NCI-H82 (cell line): ENCODE measurements around the gene KMT2B.
"Not testable (repeated sequence)": the region's sequence is repeated elsewhere in the genome, so short reads cannot be mapped to it uniquely, and the experiment has no call there.

ENCODE experiments used
- DNase-seq: peaks from one replicate; lab custom pipeline; 2025; lab: John Stamatoyannopoulos, UW

The KMT2B gene, protein sequence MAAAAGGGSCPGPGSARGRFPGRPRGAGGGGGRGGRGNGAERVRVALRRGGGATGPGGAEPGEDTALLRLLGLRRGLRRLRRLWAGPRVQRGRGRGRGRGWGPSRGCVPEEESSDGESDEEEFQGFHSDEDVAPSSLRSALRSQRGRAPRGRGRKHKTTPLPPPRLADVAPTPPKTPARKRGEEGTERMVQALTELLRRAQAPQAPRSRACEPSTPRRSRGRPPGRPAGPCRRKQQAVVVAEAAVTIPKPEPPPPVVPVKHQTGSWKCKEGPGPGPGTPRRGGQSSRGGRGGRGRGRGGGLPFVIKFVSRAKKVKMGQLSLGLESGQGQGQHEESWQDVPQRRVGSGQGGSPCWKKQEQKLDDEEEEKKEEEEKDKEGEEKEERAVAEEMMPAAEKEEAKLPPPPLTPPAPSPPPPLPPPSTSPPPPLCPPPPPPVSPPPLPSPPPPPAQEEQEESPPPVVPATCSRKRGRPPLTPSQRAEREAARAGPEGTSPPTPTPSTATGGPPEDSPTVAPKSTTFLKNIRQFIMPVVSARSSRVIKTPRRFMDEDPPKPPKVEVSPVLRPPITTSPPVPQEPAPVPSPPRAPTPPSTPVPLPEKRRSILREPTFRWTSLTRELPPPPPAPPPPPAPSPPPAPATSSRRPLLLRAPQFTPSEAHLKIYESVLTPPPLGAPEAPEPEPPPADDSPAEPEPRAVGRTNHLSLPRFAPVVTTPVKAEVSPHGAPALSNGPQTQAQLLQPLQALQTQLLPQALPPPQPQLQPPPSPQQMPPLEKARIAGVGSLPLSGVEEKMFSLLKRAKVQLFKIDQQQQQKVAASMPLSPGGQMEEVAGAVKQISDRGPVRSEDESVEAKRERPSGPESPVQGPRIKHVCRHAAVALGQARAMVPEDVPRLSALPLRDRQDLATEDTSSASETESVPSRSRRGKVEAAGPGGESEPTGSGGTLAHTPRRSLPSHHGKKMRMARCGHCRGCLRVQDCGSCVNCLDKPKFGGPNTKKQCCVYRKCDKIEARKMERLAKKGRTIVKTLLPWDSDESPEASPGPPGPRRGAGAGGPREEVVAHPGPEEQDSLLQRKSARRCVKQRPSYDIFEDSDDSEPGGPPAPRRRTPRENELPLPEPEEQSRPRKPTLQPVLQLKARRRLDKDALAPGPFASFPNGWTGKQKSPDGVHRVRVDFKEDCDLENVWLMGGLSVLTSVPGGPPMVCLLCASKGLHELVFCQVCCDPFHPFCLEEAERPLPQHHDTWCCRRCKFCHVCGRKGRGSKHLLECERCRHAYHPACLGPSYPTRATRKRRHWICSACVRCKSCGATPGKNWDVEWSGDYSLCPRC (N-terminal part only)

DNA sequence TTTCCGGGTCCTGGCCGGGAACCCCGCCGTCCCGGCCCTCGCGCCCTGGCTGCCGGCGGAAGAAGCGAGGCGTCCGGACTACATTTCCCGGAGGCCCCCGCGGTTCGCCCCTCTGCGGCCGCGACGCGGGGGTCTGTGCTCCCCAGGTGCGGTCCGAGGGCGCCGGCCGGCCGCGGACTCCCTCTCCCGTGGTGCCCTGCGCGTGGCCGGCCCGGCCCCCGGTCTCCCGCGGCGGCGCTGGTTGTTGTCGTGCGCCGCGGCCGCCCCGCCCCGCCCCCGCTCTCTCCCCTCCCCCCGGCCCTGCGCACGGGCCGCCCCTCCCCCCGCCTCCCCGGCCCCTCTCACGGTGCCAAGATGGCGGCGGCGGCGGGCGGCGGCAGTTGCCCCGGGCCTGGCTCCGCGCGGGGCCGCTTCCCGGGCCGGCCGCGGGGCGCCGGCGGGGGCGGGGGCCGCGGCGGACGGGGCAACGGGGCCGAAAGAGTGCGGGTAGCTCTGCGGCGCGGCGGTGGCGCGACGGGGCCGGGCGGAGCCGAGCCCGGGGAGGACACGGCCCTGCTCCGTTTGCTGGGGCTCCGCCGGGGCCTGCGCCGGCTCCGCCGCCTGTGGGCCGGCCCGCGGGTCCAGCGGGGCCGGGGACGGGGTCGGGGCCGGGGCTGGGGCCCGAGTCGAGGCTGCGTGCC, at the start of gene KMT2B:
TSS of gene KMT2B (plus strand) at position 339 of the 680 bp plus-strand sequence. CDS start at position 355, 16 bp downstream.
- no peak for DNase-seq

DNA sequence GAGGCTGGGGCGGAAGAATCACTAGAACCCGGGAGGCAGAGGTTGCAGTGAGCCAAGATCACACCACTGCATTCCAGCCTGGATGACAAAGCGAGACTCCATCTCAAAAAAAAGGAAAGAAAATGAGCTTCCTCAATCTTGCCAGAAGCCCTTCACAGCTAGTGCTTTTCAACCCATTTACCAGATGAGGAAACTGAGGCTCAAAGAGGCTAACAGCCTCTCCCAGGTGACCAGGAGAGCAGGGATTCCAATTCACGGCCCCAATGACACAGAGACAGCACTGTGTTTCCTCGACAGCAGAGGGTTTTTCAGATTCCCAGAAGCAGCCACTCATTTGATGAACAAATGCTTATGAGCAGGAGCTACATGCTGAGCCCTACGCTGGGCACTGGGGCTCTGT, 48.2 kb upstream of the KMT2B start:
- DNase-seq = no peak

DNA sequence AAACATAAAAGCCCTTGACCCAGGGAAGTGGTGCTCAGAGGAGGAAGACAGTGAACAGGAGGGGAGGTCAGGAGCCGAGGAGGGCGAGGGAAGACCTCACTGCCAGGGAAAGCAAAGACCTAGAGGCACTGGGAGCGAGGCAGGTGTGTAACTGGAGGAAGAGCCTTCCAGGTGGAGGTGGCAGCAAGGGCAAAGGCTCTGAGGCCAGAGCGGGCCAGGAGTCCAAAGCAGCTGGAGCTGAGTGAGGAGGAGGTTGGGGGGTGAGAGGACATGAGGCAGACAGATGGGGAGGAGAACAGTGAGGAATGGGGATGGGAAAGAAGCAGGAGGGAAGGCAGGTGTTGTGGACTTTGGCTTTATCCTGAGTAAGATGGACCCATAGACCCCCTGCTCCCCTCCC, 47.8 kb upstream of the KMT2B start:
- no peak for DNase-seq

DNA sequence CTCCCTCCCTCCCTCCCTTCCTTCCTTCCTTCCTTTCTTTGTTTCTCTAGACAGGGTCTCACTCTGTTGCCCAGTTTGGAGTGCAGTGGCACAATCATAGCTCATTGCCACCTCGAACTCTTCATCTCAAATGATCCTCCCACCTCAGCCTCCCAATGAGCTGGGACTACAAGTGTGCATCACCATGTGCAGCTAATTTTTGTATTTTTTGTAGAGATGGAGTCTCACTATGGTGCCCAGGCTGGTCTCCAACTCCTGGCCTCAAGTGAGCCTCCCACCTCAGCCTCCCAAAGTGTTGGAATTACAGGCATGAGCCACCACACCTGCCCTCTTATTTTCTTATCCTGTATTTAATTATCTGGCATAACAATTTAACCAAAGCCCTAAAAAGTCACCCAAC, 47.1 kb upstream of the KMT2B start:
- no peak for DNase-seq

DNA sequence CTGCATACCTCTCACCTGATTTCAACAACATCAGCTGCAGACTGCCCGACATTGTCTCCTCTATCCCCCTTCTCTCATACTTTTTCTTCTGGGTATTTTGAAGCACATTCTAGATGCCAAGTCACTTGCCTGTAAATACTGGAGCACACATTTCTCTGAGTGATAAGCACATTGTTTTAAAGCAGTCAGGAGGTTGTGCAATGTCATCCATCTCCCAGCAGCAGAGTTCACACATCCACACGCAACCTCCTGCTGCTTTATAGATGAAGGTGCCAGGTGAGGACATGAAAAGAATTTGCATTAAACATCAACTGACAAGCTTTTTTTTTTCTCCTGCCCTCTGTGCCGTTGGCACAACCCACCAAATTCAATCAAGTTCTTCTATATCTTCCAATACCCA, 46.0 kb upstream of the KMT2B start:
- DNase-seq = no peak

DNA sequence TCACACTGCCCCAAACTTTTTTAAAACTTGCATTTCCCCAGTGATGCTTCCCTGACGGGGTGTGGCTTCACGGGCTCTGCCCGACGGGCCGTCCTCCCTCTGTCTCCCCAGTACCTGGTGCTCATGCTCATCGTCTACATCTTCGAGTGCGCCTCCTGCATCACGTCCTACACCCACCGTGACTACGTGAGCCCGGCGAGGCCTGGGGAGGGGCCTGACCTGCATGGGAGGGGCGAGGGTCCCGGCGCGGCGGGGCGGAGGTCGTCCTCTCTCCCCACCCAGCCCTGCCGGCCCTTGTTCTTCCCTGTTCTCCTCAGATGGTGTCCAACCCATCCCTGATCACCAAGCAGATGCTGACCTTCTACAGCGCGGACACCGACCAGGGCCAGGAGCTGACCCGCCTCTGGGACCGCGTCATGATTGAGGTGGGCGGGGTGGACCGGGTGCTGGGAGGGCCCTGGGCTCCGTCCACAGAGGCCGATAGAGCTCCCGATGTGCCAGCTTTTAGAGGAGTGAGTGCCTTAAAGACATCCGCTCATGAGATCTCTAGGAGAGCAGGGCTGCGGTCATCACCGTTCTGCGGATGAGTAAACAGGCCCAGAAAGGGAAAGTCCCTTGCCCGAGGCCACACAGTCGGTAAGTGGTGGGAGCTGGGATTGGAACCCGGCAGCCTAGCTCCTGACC, 44.5 kb upstream of the KMT2B start:
- peak; percentile 52 for DNase-seq

DNA sequence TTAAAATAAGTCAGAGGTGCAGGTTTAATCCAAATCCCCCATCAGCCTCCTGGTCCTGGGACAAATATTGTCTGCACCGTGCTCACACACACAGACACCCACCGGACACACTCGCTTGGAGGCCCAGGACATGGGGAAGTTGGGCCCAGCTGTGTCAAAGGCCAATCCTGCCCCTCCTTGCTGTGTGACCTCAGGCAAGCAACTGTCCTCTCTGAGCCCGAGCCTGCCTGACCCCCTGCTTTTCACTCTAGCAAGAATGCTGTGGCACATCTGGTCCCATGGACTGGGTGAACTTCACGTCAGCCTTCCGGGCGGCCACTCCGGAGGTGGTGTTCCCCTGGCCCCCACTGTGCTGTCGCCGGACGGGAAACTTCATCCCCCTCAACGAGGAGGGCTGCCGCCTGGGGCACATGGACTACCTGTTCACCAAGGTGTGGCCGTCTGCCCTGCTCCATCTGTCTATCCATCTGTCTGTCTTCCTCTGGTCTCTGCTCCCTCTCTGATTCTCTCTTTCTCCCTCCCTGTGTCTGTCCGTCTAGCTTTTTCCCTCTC, 42.1 kb upstream of the KMT2B start:
- no peak for DNase-seq

DNA sequence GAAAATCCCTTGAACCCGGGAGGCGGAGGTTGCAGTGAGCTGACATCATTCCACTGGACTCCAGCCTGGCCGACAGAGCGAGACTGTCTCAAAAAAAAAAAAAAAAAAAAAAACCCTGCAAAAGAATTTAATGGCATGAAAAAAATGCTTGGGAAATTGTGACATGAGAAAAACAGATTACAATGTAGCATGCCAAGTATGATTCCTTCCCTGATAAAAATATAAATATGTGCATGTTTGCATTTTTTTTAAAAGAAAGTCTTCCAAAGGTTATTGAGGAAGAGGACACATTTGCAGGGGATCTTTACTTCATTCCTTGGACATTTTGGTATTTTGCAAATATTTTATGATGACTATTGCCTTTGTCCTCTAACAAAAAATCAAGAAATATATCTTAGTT, 28.0 kb upstream of the KMT2B start:
- no peak for DNase-seq

DNA sequence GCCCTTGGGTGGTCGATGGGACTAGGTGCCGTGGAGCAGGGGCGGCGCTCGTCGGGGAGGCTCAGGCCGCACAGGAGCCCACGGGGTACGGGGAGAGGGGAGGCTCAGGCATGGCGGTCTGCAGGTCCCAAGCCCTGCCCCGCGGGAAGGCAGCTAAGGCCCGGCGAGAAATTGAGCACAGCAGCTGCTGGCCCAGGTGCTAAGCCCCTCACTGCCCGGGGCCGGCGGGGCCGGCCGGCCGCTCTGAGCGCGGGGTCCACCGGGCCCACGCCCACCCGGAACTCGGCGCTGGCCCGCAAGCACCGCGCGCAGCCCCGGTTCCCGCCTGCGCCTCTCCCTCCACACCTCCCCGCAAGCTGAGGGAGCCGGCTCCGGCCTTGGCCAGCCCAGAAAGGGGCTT, 26.7 kb upstream of the KMT2B start:
- DNase-seq = not testable (repeated sequence)

DNA sequence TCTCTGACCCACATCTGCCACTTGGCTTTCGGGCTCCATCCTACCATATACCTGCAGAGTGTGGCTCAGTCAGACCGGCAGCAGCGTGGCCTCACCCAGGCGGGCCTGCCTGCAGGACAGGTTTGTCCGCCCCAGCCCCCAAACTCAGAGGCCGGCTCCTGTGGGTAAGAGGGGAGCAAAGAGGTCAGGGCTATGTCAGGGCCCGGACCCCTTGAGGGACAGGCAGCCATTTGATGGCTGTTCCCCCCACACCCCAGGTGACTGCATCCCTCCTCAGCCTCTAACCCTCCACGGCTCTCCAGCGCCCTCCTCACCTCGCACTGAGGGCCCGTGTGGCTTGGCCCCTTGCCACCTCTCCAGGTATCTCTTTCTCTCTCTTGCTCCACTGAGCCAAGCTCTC, 25.8 kb upstream of the KMT2B start:
- DNase-seq = no peak

DNA sequence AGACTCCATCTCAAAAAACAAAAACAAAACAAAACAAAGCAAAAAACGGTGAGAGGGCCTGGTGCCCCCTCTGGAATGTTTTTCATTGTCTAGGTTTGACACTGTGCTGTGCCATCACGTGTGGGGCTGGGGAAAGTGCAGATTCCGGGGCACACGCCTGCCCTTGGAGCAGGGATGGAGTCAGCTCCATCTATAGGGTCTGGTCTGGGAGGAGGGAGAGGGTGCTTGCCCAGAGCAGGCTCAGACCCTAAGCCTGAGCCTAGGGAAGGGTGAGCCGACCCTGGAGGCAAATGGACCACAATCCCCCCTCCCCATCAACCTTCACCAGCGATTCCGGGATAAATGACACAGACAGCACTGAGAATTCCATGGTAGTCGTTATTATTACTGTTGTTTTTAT, 24.4 kb upstream of the KMT2B start:
- no peak for DNase-seq

DNA sequence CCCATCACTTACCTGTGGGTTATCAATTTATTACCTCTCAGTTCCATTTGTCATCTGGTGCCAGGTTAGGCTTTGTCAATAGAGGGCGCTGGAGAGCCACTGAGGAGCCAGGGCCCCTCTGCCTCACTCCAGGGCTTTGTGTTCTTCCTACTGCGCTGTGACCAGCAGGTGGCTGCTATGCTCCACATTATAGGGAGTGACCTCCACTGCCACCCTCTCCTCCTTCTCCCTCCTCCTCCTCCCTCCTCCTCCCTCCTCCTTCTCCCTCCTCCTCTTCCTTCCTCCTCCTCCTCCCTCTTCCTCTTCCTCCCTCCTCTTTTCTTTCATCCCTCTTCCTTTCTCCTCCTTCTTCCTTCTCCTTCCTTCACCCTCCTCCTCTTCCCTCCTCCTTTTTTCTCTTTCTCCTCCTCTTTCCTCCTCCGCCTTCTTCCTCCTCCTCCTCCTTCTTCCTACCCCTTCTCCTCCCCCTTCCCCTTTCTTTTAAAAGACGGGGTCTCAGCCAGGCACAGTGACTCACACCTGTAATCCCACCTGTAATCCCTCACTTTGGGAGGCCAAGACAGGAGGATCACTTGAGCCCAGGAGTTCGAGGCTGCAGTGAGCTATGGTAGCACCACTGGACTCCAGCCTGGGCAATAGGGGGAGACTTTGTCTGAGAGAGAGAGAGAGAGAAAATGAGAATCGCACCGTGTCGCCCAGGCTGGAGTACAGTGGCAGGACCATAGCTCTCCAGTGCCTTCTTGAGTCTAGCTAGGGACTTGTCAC, 23.8 kb upstream of the KMT2B start:
- peak; percentile 96 for DNase-seq

DNA sequence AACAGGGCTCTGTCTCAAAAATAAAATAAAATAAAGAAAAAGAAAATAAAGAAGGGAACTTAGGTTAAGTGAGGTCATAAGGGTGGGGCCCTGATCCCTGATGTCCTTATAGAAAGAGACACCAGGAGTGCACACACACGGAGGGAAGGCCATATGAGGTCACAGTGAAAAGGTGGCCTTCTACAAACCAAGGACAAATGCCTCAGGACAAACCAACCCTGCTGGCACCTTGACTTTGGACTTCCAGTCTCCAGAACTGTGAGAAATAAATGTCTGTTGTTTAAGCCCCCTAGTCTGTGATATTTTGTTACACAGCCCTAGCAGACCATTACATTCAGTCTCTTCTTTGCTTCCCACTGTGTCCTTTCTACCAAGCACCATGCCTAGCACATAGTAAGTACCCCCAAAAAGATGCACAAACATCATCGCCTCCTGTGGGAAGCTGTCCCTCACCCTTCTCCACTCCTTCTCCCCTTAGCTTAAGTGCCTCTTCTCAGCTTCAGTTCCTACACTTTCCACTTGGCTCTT, 21.8 kb upstream of the KMT2B start:
- DNase-seq = no peak

DNA sequence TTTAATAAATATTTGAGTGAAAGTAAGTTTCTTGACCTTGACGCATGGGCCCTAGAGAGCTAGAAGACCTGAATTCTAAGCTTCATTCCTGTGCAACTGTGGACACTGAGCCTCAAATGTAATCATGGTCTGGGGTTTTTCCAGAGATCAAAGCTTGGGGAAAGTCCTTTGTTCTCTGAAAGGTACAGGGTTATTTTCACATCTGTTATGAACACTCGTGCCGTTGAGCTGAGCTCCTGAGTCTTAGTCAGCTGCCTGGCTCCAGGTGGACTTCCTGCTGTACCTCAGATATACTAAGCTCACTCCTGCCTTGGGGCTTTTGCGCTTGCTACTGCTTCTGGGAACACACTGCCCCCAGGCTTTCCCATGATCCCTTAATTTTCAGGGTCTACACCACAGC, 21.0 kb upstream of the KMT2B start:
- DNase-seq = no peak

DNA sequence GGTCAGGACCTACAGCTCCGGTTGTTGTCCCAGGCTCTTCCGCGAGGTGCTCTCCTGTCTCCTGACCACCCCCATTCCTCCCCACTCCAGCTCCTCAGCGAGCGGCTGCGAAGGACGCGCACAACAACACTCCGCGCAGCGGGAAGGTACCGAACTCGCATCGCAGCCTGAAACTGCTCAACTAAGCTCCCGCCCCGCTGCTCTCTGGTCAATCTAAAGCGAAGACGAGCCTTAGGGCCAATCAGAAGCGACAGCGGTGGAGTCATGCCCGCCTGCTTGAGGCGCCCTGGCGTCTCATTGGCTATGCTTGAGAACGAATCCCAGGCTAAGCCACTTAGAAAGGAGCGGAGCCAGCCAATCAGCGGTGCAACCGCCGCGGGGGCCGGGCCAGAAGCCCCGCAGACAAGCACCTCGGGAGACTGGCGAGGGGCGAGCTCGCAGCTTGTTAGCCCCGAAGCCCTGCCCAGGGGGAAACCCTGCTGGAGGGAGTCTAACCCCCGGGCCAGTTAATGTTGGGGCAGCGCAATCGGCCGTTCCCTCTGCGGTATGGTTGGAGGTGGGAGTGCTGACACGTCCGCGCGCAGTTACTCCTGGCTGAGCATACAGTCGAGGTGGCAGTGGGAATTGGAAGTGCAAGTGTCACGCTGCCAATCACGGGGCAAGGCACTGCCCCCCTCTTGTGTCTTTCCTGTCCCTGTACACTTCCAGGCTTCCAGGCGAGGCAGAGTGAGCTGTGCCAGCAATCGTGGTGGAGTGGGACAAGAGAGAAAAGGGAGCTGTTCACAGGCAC, 15.4 kb upstream of the KMT2B start:
- peak; percentile 100 for DNase-seq

DNA sequence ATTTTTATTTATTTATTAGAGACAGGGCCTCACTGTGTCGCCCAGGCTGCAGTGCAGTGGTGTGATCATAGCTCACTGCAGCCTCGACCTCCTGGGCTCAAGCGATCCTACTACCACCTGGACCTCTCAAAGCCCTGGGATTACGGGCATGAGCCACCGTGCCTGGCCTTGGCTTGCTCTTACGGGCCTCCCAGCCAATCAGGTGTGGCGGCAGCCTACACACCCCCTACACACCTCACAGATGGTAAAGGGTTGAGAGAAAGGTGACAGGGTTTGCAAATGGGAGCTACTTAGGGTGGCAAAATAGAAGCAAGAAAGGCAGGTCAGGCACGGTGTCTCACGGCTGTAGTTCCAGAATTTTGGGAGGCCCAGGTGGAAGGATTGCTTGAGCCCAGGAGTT, 14.5 kb upstream of the KMT2B start:
- DNase-seq = peak; percentile 66

DNA sequence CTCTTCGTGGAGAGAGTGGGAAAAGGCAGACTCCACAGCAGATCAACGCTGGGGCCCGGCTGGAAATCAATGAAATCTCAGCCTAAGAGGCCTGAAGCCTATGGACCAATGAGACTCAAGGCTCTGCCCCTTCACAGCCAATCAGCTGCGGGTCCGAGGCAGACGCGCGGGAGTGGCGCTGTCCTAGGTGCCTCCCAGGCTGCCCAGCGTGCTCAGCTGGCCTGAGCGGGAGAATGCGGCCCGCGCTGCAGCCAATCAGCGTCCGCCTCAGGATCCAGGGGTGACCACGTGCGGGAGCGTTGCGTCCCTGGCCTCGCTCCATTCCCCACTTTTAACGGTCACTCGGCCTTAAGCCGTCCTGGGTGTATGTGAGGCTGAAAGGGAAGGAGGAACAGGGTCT, 13.6 kb upstream of the KMT2B start, which contains the start of gene ZBTB32:
TSS of gene ZBTB32 (plus strand) at position 341 of the 400 bp plus-strand sequence. CDS start 10,069 bp downstream, outside the sequence.
- DNase-seq = no peak

DNA sequence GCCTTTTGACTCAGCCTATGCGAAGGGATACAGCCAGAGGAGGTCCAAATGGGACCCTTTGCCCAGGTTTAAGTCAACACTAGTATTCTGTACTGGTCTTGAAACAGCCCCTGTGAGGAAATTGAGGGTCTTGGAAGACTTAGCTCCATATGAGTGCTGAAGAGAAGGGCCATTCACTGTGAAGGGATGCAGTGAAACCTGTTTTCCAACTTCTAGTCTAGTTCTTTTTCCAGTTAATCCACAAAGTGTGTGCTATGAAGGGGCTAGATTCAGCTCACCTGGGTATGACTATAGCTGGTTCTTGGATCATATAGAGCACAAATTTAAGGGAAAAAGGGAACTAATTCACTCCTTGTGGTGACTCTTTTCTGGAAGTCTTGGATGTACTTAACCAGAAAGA, 9.4 kb upstream of the KMT2B start:
- DNase-seq = no peak
